SU-DHL-6 (cell line): ENCODE data around the gene PRB3.

ENCODE experiments used
- H2AFZ ChIP-seq: fragments of 200-600 bp; sonication (generic); 2 replicates; pipeline ENCODE4 v1.6.1; 2014; ENCODE audit warnings: low read depth, mild to moderate bottlenecking, moderate library complexity, mixed read lengths, antibody characterized with exemption, low read length; ENCODE audit not compliant: severe bottlenecking
- H3F3A ChIP-seq: fragments of 200-600 bp; shearing (Covaris generic); 2 replicates; pipeline ENCODE4 v1.6.0; 2016; ENCODE audit warnings: antibody characterized with exemption, mild to moderate bottlenecking; ENCODE audit not compliant: insufficient read depth
- H3K27ac ChIP-seq: fragments of 200-600 bp; sonication (generic); 2 replicates; pipeline ENCODE4 v1.5.1; 2016; ENCODE audit warnings: low read depth, mild to moderate bottlenecking, low read length, moderate library complexity, mixed read lengths
- H3K27me3 ChIP-seq: fragments of 200-600 bp; sonication (generic), shearing (Covaris generic); 2 replicates; pipeline ENCODE4 v1.6.0; 2014; ENCODE audit warnings: mild to moderate bottlenecking, low read length
- H3K36me3 ChIP-seq: fragments of 200-600 bp; sonication (generic); 2 replicates; pipeline ENCODE4 v1.6.1; 2014; ENCODE audit warnings: mild to moderate bottlenecking, low read length, mixed read lengths
- H3K4me2 ChIP-seq: fragments of 300-600, 200-600 bp; shearing (Covaris generic), sonication (generic); 2 replicates; pipeline ENCODE4 v1.6.0; 2014; ENCODE audit warnings: low read length, low read depth, mild to moderate bottlenecking; ENCODE audit not compliant: poor library complexity, severe bottlenecking
- H3K4me3 ChIP-seq: fragments of 200-600 bp; sonication (generic); 2 replicates; pipeline ENCODE4 v1.5.1; 2014; ENCODE audit warnings: antibody characterized with exemption, low read length, mild to moderate bottlenecking, mixed read lengths; ENCODE audit not compliant: insufficient read depth, poor library complexity, severe bottlenecking
- H3K79me2 ChIP-seq: fragments of 200-600 bp; sonication (generic); 2 replicates; pipeline ENCODE4 v1.6.1; 2014; ENCODE audit warnings: mild to moderate bottlenecking, low read length, moderate library complexity; ENCODE audit not compliant: insufficient read depth
- H3K9ac ChIP-seq: fragments of 200-600 bp; sonication (generic); 2 replicates; pipeline ENCODE4 v1.7.0; 2014; ENCODE audit warnings: mild to moderate bottlenecking, low read length
- H3K9me2 ChIP-seq: fragments of 200-600 bp; sonication (generic); replicated peaks from 2 replicates; pipeline ENCODE4 v1.6.1; 2014; ENCODE audit warnings: low read length; ENCODE audit not compliant: insufficient read depth
- H3K9me3 ChIP-seq: fragments of 200-600 bp; sonication (generic); 2 replicates; pipeline ENCODE4 v1.6.1; 2014; ENCODE audit warnings: low read length, mixed read lengths; ENCODE audit not compliant: insufficient read depth
- H4K20me1 ChIP-seq: fragments of 200-600 bp; sonication (generic); 2 replicates; pipeline ENCODE4 v1.6.1; 2014; ENCODE audit warnings: low read depth, mild to moderate bottlenecking, antibody characterized with exemption, low read length, moderate library complexity, mixed read lengths
- EZH2phosphoT487 ChIP-seq: fragments of 200-600 bp; sonication (generic), shearing (Covaris generic); conservative IDR thresholded peaks from 2 replicates; pipeline ENCODE4 v1.6.1; 2018; ENCODE audit warnings: mild to moderate bottlenecking, antibody characterized with exemption, low read length, moderate library complexity, mixed read lengths
- TF ChIP-seq, protein P1 (sequence below): fragments of 200-600 bp; sonication (generic); IDR thresholded peaks from one replicate; pipeline ENCODE4 v1.5.1; 2017; ENCODE audit warnings: antibody characterized with exemption, mild to moderate bottlenecking, low read length, moderate library complexity; ENCODE audit not compliant: insufficient read depth, poor library complexity, severe bottlenecking

The PRB3 gene

DNA sequence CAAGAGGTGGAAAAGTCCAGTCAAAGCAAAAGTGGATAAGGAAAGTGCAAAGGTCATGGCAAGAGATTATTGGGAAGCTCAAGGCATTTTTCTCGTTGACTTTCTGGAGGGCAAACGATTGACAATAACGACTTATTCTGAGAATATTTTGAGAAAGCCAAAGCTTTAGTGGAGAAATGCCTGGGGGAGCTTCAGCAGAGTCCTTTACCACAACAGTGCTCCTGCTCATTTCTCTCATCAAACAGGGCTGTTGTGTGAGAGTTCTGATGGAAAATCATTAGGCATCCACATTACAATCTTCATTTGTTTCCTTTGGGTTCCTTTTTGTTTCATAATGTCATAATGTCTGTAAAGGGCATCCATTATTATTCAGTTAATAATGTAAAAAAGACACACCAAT is 26.9 kb downstream of the PRB3 start:
- Histone ChIP-seq H2AFZ (no peak overlapping the region), H3K27me3 (no peaks in the 10 kb centered on the region), H3K9me2 (no peaks in the 10 kb centered on the region), H3K4me2 (no peak overlapping the region), H3K27ac (no peak overlapping the region), H4K20me1 (no peaks in the 10 kb centered on the region), H3K36me3 (no peaks in the 10 kb centered on the region), H3K4me3 (no peak overlapping the region), H3F3A (no peaks in the 10 kb centered on the region), H3K9ac (no peak overlapping the region), H3K9me3 (no peaks in the 10 kb centered on the region), H3K79me2 (no peaks in the 10 kb centered on the region)
- TF ChIP-seq, protein P1, sequence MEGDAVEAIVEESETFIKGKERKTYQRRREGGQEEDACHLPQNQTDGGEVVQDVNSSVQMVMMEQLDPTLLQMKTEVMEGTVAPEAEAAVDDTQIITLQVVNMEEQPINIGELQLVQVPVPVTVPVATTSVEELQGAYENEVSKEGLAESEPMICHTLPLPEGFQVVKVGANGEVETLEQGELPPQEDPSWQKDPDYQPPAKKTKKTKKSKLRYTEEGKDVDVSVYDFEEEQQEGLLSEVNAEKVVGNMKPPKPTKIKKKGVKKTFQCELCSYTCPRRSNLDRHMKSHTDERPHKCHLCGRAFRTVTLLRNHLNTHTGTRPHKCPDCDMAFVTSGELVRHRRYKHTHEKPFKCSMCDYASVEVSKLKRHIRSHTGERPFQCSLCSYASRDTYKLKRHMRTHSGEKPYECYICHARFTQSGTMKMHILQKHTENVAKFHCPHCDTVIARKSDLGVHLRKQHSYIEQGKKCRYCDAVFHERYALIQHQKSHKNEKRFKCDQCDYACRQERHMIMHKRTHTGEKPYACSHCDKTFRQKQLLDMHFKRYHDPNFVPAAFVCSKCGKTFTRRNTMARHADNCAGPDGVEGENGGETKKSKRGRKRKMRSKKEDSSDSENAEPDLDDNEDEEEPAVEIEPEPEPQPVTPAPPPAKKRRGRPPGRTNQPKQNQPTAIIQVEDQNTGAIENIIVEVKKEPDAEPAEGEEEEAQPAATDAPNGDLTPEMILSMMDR = no peak
- no peak for TF ChIP-seq EZH2phosphoT487

DNA sequence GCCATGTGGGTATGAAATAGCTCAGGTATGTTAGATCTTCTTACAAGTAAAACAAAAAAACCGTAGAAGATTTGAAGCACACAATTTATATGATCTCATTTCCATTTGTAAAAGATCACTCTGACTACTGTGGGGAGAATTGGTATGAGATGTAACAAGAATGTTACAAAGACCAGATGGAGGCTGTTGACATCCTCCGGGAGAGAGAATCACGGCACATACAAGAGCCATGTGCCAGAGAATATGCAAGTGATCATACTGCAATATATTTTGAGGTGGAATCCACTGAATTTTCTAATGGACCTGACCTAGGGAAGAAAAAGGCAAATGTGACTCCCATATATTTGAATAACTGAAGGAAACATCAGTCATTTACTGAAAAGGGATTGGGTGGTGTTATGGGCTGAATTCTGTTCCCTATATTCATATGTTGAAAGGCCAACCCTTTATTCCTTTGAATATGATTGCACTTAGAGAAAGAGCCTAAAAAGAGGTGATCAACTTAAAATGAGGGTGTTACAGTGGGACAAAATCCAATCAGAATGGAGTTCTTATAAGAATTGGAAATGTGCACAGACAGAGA is 29.1 kb downstream of the PRB3 start:
- Histone ChIP-seq H3K9me2 (no peaks in the 10 kb centered on the region), H3K4me2 (no peak overlapping the region), H3K9me3 (no peaks in the 10 kb centered on the region), H3K9ac (no peak overlapping the region), H4K20me1 (no peaks in the 10 kb centered on the region), H3K27ac (no peak overlapping the region), H2AFZ (no peak overlapping the region), H3F3A (no peaks in the 10 kb centered on the region), H3K36me3 (no peaks in the 10 kb centered on the region), H3K79me2 (no peaks in the 10 kb centered on the region), H3K4me3 (no peak overlapping the region), H3K27me3 (no peaks in the 10 kb centered on the region)
- TF ChIP-seq EZH2phosphoT487 = no peak
- TF ChIP-seq, protein P1 = no peak

DNA sequence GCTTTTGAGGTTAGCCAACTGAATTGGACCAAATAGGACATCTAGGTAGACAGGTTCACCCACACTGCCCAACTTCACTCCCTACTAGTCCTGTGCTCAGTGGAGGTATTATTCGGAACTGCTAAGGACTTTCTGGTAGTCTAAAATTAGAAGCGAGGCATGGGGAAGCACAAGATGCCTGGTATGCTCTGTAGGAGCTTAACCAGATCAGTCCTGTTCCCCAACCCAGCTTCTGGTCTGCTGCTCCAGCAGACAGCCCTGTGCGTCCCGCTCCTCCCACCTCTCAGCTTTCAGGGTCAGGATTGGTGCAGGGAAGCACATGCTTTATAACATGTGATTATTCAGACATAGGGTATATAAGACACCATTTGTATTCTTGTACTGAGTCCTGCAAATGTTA is 31.2 kb downstream of the PRB3 start:
- Histone ChIP-seq H3K9me3 (no peaks in the 10 kb centered on the region), H3K9me2 (no peaks in the 10 kb centered on the region), H3K4me3 (no peak overlapping the region), H3F3A (no peaks in the 10 kb centered on the region), H3K27ac (no peak overlapping the region), H3K36me3 (no peaks in the 10 kb centered on the region), H4K20me1 (no peaks in the 10 kb centered on the region), H3K27me3 (no peaks in the 10 kb centered on the region), H3K4me2 (no peak overlapping the region), H2AFZ (no peak overlapping the region), H3K9ac (no peak overlapping the region), H3K79me2 (no peaks in the 10 kb centered on the region)
- TF ChIP-seq, protein P1 = no peak
- TF ChIP-seq EZH2phosphoT487 = no peak

DNA sequence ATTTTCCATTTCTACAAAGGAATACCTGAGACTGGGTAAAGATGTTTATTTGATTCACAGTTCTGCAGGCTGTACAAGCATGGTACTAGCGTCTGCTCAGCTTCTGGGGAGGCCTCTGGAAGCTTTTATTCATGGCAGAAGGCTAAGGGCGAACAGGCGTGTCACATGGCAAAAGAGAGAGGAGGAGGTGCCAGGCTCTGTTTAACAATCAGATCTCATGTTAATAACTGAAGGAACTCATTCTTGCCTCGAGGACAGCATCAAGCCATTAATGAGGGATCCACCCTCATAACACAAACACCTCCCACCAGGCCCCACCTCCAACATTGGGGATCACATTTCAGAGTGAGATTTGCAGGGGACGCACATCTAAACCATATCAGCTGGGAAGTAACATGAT is 36.0 kb downstream of the PRB3 start:
- Histone ChIP-seq H3K36me3 (no peaks in the 10 kb centered on the region), H3K9ac (no peak overlapping the region), H3F3A (no peaks in the 10 kb centered on the region), H2AFZ (no peak overlapping the region), H3K9me3 (no peaks in the 10 kb centered on the region), H3K79me2 (no peaks in the 10 kb centered on the region), H3K4me3 (no peak overlapping the region), H3K27ac (no peak overlapping the region), H3K27me3 (no peaks in the 10 kb centered on the region), H4K20me1 (no peaks in the 10 kb centered on the region), H3K4me2 (no peak overlapping the region), H3K9me2 (no peaks in the 10 kb centered on the region)
- TF ChIP-seq EZH2phosphoT487 = no peak
- TF ChIP-seq, protein P1 = no peak
